SK-N-SH treated with all-trans-retinoic acid at 6 μM for 48 hours (cell line): ENCODE results near the gene RMND5A.
A peak's percentile ranks its signal among the peaks of the same experiment; 100 is the strongest.

Experiments
- ATAC-seq: fragments of 200-7000 bp; cut with Tn5 transposase; 3 replicates; pipeline ENCODE4 v1.9.1; 2020; ENCODE audit warnings: mild to moderate bottlenecking, moderate library complexity
- ARNTL ChIP-seq: fragments of 450-650 bp; formaldehyde crosslinking; IDR thresholded peaks from 2 replicates; pipeline ENCODE4 v1.5.0; 2020; ENCODE audit warnings: low read depth, mild to moderate bottlenecking, moderate library complexity, borderline replicate concordance
- BACH2 ChIP-seq: fragments of 250-450 bp; sonication (Bioruptor Pico); IDR thresholded peaks from 2 replicates; pipeline ENCODE4 v1.9.0; 2021; ENCODE audit warnings: mild to moderate bottlenecking, borderline replicate concordance
- ESRRG ChIP-seq: fragments of 250-450 bp; sonication (Bioruptor Pico); IDR thresholded peaks from 2 replicates; pipeline ENCODE4 v1.6.1; 2021; ENCODE audit warnings: mild to moderate bottlenecking
- GLIS3 ChIP-seq: fragments of 250-450 bp; sonication (Bioruptor Pico); IDR thresholded peaks from 2 replicates; pipeline ENCODE4 v1.5.0; 2020; ENCODE audit warnings: mild to moderate bottlenecking, moderate library complexity
- ISL1 ChIP-seq: fragments of 250-450 bp; sonication (Bioruptor Pico); IDR thresholded peaks from 2 replicates; pipeline ENCODE4 v2.1.2; 2022; ENCODE audit warnings: mild to moderate bottlenecking, moderate library complexity
- OSR1 ChIP-seq: fragments of 250-450 bp; sonication (Bioruptor Pico); IDR thresholded peaks from 2 replicates; pipeline ENCODE4 v1.8.0; 2022; ENCODE audit warnings: moderate library complexity, mild to moderate bottlenecking, inconsistent platforms
- POU6F1 ChIP-seq: fragments of 250-450 bp; sonication (Bioruptor Pico); IDR thresholded peaks from 2 replicates; pipeline ENCODE4 v1.8.0; 2021; ENCODE audit warnings: low read depth, mild to moderate bottlenecking, moderate library complexity, borderline replicate concordance
- PPARA ChIP-seq: fragments of 250-450 bp; sonication (Bioruptor Pico); IDR thresholded peaks from 2 replicates; pipeline ENCODE4 v1.5.0; 2020; ENCODE audit warnings: mild to moderate bottlenecking, borderline replicate concordance
- SNAI2 ChIP-seq: fragments of 250-450 bp; sonication (Bioruptor Pico); IDR thresholded peaks from 2 replicates; pipeline ENCODE4 v1.5.0; 2020; ENCODE audit warnings: mild to moderate bottlenecking, moderate library complexity
- TOX ChIP-seq: fragments of 250-450 bp; sonication (Bioruptor Pico); IDR thresholded peaks from 2 replicates; pipeline ENCODE4 v1.8.0; 2021; ENCODE audit warnings: mild to moderate bottlenecking, moderate library complexity, borderline replicate concordance
- ZC3H10 ChIP-seq: fragments of 250-450 bp; sonication (Bioruptor Pico); IDR thresholded peaks from 2 replicates; pipeline ENCODE4 v1.5.1; 2021; ENCODE audit warnings: mild to moderate bottlenecking, moderate library complexity
- ZFP30 ChIP-seq: fragments of 450-650 bp; formaldehyde crosslinking; IDR thresholded peaks from 2 replicates; pipeline ENCODE4 v1.5.0; 2022; ENCODE audit warnings: mild to moderate bottlenecking, moderate library complexity
- ZNF70 ChIP-seq: fragments of 450-650 bp; formaldehyde crosslinking; IDR thresholded peaks from 2 replicates; pipeline ENCODE4 v1.5.0; 2020; ENCODE audit warnings: mild to moderate bottlenecking, moderate library complexity
- ZNF8 ChIP-seq: fragments of 450-650 bp; formaldehyde crosslinking; IDR thresholded peaks from 2 replicates; pipeline ENCODE4 v1.5.0; 2020; ENCODE audit warnings: mild to moderate bottlenecking, moderate library complexity
- TF ChIP-seq, protein P1 (sequence below): fragments of 250-450 bp; sonication (Bioruptor Pico); IDR thresholded peaks from 2 replicates; pipeline ENCODE4 v1.5.0; 2020; ENCODE audit warnings: mild to moderate bottlenecking, moderate library complexity

The RMND5A gene

DNA sequence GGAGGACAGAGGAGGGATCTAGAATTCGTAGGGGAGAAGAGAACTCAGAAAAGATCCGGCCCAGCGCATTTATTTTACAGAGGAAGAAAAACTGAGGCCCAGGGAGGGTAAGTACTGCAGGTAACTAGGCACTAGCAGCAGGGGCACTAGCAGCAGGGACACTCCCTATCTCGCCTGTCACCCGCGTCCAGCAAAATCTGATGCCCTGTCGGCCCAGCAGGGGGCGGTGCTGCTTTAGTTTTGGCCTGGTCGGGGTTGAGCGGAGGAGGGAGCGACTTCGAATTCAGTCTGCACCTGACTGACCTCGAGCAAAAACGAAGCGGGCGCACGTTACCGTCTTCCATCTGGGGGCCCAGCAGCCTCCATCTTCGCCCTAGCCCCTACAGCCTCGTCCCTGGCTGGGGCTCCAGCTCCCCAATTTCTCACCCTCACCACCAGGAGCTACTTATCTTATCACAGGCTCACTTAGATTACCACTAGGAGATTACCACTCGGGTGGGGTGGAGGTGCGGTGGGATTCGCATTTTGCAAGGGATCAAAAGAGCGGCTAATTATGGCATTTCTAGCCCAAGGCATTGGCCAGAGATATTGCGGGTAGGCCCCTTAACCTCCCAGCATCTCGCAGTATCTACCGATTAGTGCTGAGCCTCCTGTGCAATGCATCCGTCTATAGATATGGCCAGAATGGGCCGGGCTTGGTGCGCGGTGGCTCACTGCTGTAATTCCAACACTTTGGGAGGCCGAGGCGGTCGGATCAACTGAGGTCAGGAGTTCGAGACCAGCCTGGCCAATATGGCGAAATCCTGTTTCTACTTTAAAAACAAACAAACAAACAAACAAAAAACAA, 88.4 kb downstream of the RMND5A start:
- TF ChIP-seq, protein P1, sequence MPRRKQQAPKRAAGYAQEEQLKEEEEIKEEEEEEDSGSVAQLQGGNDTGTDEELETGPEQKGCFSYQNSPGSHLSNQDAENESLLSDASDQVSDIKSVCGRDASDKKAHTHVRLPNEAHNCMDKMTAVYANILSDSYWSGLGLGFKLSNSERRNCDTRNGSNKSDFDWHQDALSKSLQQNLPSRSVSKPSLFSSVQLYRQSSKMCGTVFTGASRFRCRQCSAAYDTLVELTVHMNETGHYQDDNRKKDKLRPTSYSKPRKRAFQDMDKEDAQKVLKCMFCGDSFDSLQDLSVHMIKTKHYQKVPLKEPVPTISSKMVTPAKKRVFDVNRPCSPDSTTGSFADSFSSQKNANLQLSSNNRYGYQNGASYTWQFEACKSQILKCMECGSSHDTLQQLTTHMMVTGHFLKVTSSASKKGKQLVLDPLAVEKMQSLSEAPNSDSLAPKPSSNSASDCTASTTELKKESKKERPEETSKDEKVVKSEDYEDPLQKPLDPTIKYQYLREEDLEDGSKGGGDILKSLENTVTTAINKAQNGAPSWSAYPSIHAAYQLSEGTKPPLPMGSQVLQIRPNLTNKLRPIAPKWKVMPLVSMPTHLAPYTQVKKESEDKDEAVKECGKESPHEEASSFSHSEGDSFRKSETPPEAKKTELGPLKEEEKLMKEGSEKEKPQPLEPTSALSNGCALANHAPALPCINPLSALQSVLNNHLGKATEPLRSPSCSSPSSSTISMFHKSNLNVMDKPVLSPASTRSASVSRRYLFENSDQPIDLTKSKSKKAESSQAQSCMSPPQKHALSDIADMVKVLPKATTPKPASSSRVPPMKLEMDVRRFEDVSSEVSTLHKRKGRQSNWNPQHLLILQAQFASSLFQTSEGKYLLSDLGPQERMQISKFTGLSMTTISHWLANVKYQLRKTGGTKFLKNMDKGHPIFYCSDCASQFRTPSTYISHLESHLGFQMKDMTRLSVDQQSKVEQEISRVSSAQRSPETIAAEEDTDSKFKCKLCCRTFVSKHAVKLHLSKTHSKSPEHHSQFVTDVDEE = 0 out of 2 replicates have a peak, but pooled peaks have one; percentile 22
- TF ChIP-seq ISL1 (CRISPR knock-in tag) = no peak
- TF ChIP-seq, all 23 proteins: peak for 1

DNA sequence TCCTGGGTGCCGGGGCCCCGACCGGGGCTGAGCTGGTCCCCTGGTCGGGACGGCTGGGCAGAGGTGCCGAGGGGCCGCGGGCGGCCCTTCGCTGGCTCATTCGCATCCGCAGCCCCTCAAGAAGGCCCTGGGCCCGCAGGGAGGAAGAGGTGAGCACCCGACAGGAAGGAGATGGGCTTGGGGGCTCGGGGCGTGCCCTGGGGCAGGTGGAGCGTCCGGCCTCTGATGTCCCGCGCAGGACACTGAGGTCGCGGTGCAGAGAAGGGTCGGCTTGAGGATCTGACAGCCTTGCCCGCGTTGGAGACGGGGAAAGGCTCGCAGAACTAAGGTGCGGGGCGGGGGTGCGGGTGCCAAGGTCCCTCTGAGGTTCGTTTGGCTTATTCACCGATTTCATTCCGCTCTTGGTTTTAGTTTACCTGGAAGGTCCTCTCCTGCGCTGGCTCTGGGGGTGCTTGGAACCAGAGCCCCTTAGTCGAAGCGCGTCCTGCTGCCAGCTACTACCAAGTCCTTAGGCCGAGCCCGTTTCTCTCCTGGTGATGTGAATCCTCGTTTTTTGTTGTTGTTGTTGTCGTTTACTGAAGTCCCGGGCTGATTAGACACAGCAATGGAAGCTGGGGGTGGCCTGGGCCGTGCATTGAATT, 89.5 kb downstream of the RMND5A start:
- ATAC-seq = no peak
- TF ChIP-seq TOX (CRISPR knock-in tag) (no peak), ZNF8 (CRISPR knock-in tag) (no peak), SNAI2 (CRISPR knock-in tag) (no peak), ZNF70 (CRISPR knock-in tag) (no peak), POU6F1 (CRISPR knock-in tag) (no peak), ZC3H10 (no peak), BACH2 (CRISPR knock-in tag) (no peak), ISL1 (CRISPR knock-in tag) (no peak), GLIS3 (CRISPR knock-in tag) (no peak), ARNTL (CRISPR knock-in tag) (no peak), OSR1 (CRISPR knock-in tag) (no peak)
- TF ChIP-seq, protein P1 = no peak

More for the DNA sequence above, 88.4 kb downstream of the RMND5A start:
- peak; percentile 96 for ATAC-seq

- TF ChIP-seq GLIS3 (CRISPR knock-in tag) (no peak), ZNF8 (CRISPR knock-in tag) (no peak), ESRRG (CRISPR knock-in tag) (no peak), ZFP30 (CRISPR knock-in tag) (no peak), SNAI2 (CRISPR knock-in tag) (no peak), ZNF70 (CRISPR knock-in tag) (no peak), PPARA (CRISPR knock-in tag) (no peak), POU6F1 (CRISPR knock-in tag) (no peak)
- TF ChIP-seq, protein P1 = no peak
- no peak for ATAC-seq
Measured at GRCh38 chr2:86815611-86816010, 95.5 kb downstream of the RMND5A start.
